Body of pancreas (tissue), 4 donors: ENCODE results near the gene TTLL9. TPM values are rescaled to one million over a fixed set of nuclear protein-coding genes. Genes with fewer than 3 reads are reported as not detected.
"Not testable (repeated sequence)": the region's sequence is repeated elsewhere in the genome, so short reads cannot be mapped to it uniquely, and the experiment has no call there.

Source experiments
- ATAC-seq: fragments of 150-250 bp; one replicate; pipeline ENCODE4 v1.9.1; 2016
- DNase-seq, 4 donors: peaks; one replicate each; pipeline ENCODE4 v3.0.0-alpha.2; 2019
- H3K27ac ChIP-seq, 4 donors: fragments of 200-600 bp; sonication (generic); 1 replicate in 3 of 4; 2 replicates in 1 of 4; pipeline versions ENCODE4 v1.5.1 to v1.6.1; 2016 to 2019; ENCODE audit warnings: mild to moderate bottlenecking in 1 of 4, mixed read lengths in 1 of 4, moderate library complexity in 1 of 4
- H3K27me3 ChIP-seq, 2 donors: fragments of 200-600 bp; sonication (generic); one replicate each; pipeline ENCODE4 v1.6.0; 2016; ENCODE audit warnings: mild to moderate bottlenecking in 1 of 2
- H3K36me3 ChIP-seq, 2 donors: fragments of 200-600 bp; sonication (generic); replicated peaks in 1 of 2; 2 replicates each; pipeline ENCODE4 v1.5.1; 2016; ENCODE audit warnings: low read depth in 2 of 2; ENCODE audit not compliant: insufficient read depth in 1 of 2
- H3K4me1 ChIP-seq: fragments of 200-600 bp; sonication (generic); one replicate; pipeline ENCODE4 v1.6.0; 2016
- H3K4me3 ChIP-seq, 2 donors: fragments of 200-600 bp; sonication (generic); 1 replicate in 1 of 2; 2 replicates in 1 of 2; pipeline ENCODE4 v1.5.1; 2016 to 2019
- H3K9me3 ChIP-seq, 3 donors: fragments of 200-600 bp; sonication (generic); 1 replicate in 2 of 3; 2 replicates in 1 of 3; pipeline ENCODE4 v1.5.1; 2016
- POLR2A ChIP-seq, 3 donors: fragments of 450-650 bp; IDR thresholded peaks; one replicate each; pipeline ENCODE4 v1.6.1; 2016; ENCODE audit warnings: antibody characterized with exemption in 3 of 3, mild to moderate bottlenecking in 2 of 3
- WGBS, 2 donors: methylation state at CpG; one replicate each; pipeline ENCODE4 v1.1.5; 2017; 5-methylcytosine and 5-hydroxymethylcytosine counted together
- intact Hi-C: fragments of 100-400 bp; cut with DNase I; formaldehyde crosslinking; loops from one replicate; pipeline ENCODE4 v1.15.1; 2023
- total RNA-seq, 2 donors: library from RNA; depleted of rRNA; stranded (reverse); fragments of >200 nt; gene quantifications; one replicate each; pipeline ENCODE4 v1.1.0, GENCODE V29; 2016
- TF ChIP-seq, protein P1 (sequence below), 7 experiments: fragments of 450-650 bp in 4 of 7; fragments of 200-600 bp in 3 of 7; sonication (generic) in 3 of 7; IDR thresholded peaks; one replicate each; pipeline ENCODE4 v1.5.1; 2016 to 2019; ENCODE audit warnings: antibody characterized with exemption in 7 of 7

Gene TTLL9
- total RNA-seq, 2 donors from 2014 or later, result 0.52 to 0.99 TPM

GRCh38 chr20:31824125-31824485, 46.3 kb upstream of the TTLL9 start:
- H3K4me3 ChIP-seq, result no peak overlapping the region
- 73 to 76% methylated on average over 4 of the region's 4 CpGs for WGBS, 2 donors
- H3K36me3 ChIP-seq, result no peaks in the 10 kb centered on the region
- TF ChIP-seq, protein P1, sequence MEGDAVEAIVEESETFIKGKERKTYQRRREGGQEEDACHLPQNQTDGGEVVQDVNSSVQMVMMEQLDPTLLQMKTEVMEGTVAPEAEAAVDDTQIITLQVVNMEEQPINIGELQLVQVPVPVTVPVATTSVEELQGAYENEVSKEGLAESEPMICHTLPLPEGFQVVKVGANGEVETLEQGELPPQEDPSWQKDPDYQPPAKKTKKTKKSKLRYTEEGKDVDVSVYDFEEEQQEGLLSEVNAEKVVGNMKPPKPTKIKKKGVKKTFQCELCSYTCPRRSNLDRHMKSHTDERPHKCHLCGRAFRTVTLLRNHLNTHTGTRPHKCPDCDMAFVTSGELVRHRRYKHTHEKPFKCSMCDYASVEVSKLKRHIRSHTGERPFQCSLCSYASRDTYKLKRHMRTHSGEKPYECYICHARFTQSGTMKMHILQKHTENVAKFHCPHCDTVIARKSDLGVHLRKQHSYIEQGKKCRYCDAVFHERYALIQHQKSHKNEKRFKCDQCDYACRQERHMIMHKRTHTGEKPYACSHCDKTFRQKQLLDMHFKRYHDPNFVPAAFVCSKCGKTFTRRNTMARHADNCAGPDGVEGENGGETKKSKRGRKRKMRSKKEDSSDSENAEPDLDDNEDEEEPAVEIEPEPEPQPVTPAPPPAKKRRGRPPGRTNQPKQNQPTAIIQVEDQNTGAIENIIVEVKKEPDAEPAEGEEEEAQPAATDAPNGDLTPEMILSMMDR (IDR thresholded peaks at IDR 0.05), result no peak
- TF ChIP-seq POLR2A (IDR thresholded peaks at IDR 0.05), result no peak
- H3K9me3 ChIP-seq, result no peaks in the 10 kb centered on the region
- H3K4me1 ChIP-seq, result peaks cover 38% of the 10 kb centered on the region
- no peak overlapping the region for H3K27ac ChIP-seq
- ATAC-seq (no peak), DNase-seq (no peak)
- intact Hi-C loops, result no loop called here
- H3K27me3 ChIP-seq, result no peaks in the 10 kb centered on the region

DNA sequence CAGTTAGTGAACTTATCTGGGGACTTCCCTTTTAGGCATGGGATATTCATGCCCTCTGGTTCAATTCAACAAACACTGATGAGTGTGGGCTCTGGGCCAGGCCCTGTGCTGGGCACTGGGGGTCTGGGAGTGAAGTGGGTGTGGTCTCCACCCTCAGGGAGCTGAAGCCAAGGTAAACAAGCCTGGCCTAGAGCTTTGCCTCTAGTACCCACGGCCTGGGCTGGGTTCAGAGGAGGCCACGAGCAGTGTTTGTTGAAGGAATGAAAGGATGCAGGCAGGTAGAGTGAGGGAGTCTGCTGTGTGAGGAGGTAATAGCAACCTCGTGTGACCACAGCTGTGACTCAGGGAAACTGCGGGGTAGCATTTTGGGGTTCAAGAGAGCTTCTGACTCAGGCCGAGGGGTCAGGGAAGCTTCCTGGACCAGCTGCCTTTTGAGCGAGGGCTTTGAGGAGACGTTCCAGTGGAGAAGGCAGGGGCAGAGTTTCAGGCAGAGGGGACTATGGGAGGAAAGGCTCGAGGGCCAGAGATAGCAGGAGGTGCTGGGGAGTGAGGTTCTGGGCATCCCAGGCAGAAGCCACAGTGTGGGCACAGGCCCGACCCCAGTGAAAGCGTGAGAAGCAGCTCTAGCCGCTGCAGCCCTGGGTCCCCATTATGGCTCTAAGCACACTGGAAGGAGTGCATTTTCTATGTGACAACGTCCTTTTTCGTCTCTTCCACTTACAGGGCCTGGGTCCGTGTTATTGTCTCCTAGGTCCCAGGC, 45.7 kb upstream of the TTLL9 start:
- Histone ChIP-seq H3K4me1 (peaks cover 32% of the 10 kb centered on the region), H3K36me3 (no peaks in the 10 kb centered on the region), H3K27me3 (no peaks in the 10 kb centered on the region), H3K4me3 (no peak overlapping the region), H3K9me3 (no peaks in the 10 kb centered on the region), H3K27ac (no peak overlapping the region)
- no peak for TF ChIP-seq POLR2A (IDR thresholded peaks at IDR 0.05)
- TF ChIP-seq, protein P1 (IDR thresholded peaks at IDR 0.05), result no peak
- WGBS, 2 donors, result 61 to 71% methylated on average over 14 of the region's 14 CpGs
- no peak for ATAC-seq
- intact Hi-C loops, result loop anchor here (5.0 kb wide), 1 partner anchor 208 kb away; no protein-coding TSS in a partner anchor
- DNase-seq, result no peak

- no peak for ATAC-seq
- intact Hi-C loops, result loop anchor here (5.0 kb wide), 1 partner anchor 206 kb away; no protein-coding TSS in a partner anchor
- WGBS, 2 donors, result 87 to 88% methylated on average over 5 of the region's 5 CpGs
These were observed 44.4 kb upstream of the TTLL9 start for GRCh38 chr20:31826074-31826473.

GRCh38 chr20:31827059-31827458, 43.4 kb upstream of the TTLL9 start:
- Histone ChIP-seq H3K27me3 (no peaks in the 10 kb centered on the region), H3K36me3 (no peaks in the 10 kb centered on the region), H3K4me3 (no peak overlapping the region), H3K4me1 (peaks cover 11% of the 10 kb centered on the region), H3K9me3 (no peaks in the 10 kb centered on the region), H3K27ac (no peak overlapping the region)
- no peak for DNase-seq
- TF ChIP-seq, protein P1 (IDR thresholded peaks at IDR 0.05), result no peak
- TF ChIP-seq POLR2A (IDR thresholded peaks at IDR 0.05), result no peak
- intact Hi-C loops, result loop anchor here (5.0 kb wide), 1 partner anchor 205 kb away; no protein-coding TSS in a partner anchor
- no peak for ATAC-seq
- WGBS, 2 donors, result 55 to 59% methylated on average over 2 of the region's 2 CpGs

More at GRCh38 chr20:31826074-31826473, 44.4 kb upstream of the TTLL9 start:
- no peak for DNase-seq
- Histone ChIP-seq H3K27me3 (no peaks in the 10 kb centered on the region), H3K4me1 (peaks cover 20% of the 10 kb centered on the region), H3K36me3 (no peaks in the 10 kb centered on the region), H3K4me3 (no peak overlapping the region), H3K9me3 (no peaks in the 10 kb centered on the region), H3K27ac (no peak overlapping the region)
- TF ChIP-seq POLR2A (IDR thresholded peaks at IDR 0.05), result no peak
- TF ChIP-seq, protein P1 (IDR thresholded peaks at IDR 0.05), result no peak

DNA sequence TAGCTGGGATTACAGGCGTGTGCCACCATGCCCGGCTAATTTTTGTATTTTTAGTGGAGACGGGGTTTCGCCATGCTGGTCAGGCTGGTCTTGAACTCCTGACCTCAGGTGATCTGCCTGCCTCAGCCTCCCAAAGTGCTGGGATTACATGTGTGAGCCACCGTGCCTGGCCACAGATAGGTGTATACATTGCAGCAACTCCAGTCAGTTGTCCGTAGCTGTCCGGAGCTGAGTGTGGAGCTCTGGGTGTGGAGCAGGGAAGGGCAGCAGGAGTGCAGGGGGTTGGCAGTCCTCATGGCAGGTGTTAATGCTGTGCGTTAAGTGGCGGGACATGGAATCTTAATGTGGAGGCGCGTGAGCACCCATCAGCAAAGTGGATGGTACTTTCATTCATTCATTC, 42.4 kb upstream of the TTLL9 start:
- WGBS, 2 donors, result 84 to 92% methylated on average over 11 of the region's 11 CpGs

More for the DNA sequence above, 42.4 kb upstream of the TTLL9 start:
- not testable (repeated sequence) for H3K9me3 ChIP-seq, ATAC-seq, H3K27me3 ChIP-seq, H3K27ac ChIP-seq, H3K4me3 ChIP-seq, H3K4me1 ChIP-seq, H3K36me3 ChIP-seq, DNase-seq
- intact Hi-C loops, result loop anchor here (5.0 kb wide), 1 partner anchor 204 kb away; no protein-coding TSS in a partner anchor
